HG02981 (cell line): Measurements from ENCODE around the gene TMEM196.

ENCODE experiments used
- ATAC-seq: cut with Tn5 transposase; IDR thresholded peaks from one replicate; pipeline ENCODE4 v1.9.1; 2021; ENCODE audit warnings: mild to moderate bottlenecking, moderate library complexity; ENCODE audit not compliant: unreplicated experiment

Gene TMEM196

GRCh38 chr7:19772841-19773760 lies at the start of gene TMEM196:
Gene TMEM196 (minus strand): TSS chr7:19773617. CDS start chr7:19772696, 921 bp downstream.
- ATAC-seq: no peak

- no peak for ATAC-seq
Measured at GRCh38 chr7:19816128-19816527, 42.7 kb upstream of the TMEM196 start.

GRCh38 chr7:19815546-19815945 lies 42.1 kb upstream of the TMEM196 start:
- no peak for ATAC-seq

GRCh38 chr7:19814776-19815175 lies 41.4 kb upstream of the TMEM196 start:
- no peak for ATAC-seq

GRCh38 chr7:19811386-19811785 lies 38.0 kb upstream of the TMEM196 start:
- no peak for ATAC-seq

- ATAC-seq: no peak
Measured at GRCh38 chr7:19798986-19799385, 25.6 kb upstream of the TMEM196 start.

GRCh38 chr7:19783541-19783940 lies 10.1 kb upstream of the TMEM196 start:
- ATAC-seq: no peak

GRCh38 chr7:19776981-19777380 lies 3.6 kb upstream of the TMEM196 start:
- no peak for ATAC-seq

- ATAC-seq: no peak
Measured at GRCh38 chr7:19775578-19775977, 2.2 kb upstream of the TMEM196 start.

- ATAC-seq: no peak
Measured at GRCh38 chr7:19772306-19772705, 1.1 kb downstream of the TMEM196 start.

- no peak for ATAC-seq
Measured at GRCh38 chr7:19762631-19763030, 10.8 kb downstream of the TMEM196 start.

GRCh38 chr7:19754521-19755116 lies 18.8 kb downstream of the TMEM196 start:
- no peak for ATAC-seq

GRCh38 chr7:19752020-19752419 lies 21.4 kb downstream of the TMEM196 start:
- no peak for ATAC-seq

GRCh38 chr7:19749658-19750057 lies 23.8 kb downstream of the TMEM196 start:
- no peak for ATAC-seq

- ATAC-seq: peak; percentile 54
Measured at GRCh38 chr7:19747740-19748339, 25.6 kb downstream of the TMEM196 start.

GRCh38 chr7:19744075-19744474 lies 29.3 kb downstream of the TMEM196 start:
- no peak for ATAC-seq

- ATAC-seq: no peak
Measured at GRCh38 chr7:19728716-19729115, 44.7 kb downstream of the TMEM196 start.

GRCh38 chr7:19725770-19726169 lies 47.6 kb downstream of the TMEM196 start:
- ATAC-seq: no peak

- ATAC-seq: no peak
Measured at GRCh38 chr7:19715499-19715898, 57.9 kb downstream of the TMEM196 start.

GRCh38 chr7:19713676-19714075 lies 59.7 kb downstream of the TMEM196 start:
- ATAC-seq: no peak

- no peak for ATAC-seq
Measured at GRCh38 chr7:19709249-19709578, 64.2 kb downstream of the TMEM196 start.
